ENCODE results near the gene TUBGCP6.

TUBGCP6 gene

GRCh38 chr22:50201191-50202129 is 43.4 kb downstream of the TUBGCP6 start:
- no peaks in the 10 kb centered on the region for H3K9me3 ChIP-seq (ENCODE audit: control insufficient read depth, low read length)
- H3K4me3 ChIP-seq (ENCODE audit: low read length) = peak overlapping the region; percentile 84
- peak overlapping the region; percentile 82 for H3K9ac ChIP-seq (ENCODE audit: low read length)
- H3K27me3 ChIP-seq (replicated peaks; ENCODE audit: control insufficient read depth, insufficient read depth, low read length) = no peaks in the 10 kb centered on the region
- peaks cover 22% of the 10 kb centered on the region for H3K4me1 ChIP-seq (ENCODE audit: control insufficient read depth, insufficient read depth, low read length)
- peaks cover 15% of the 10 kb centered on the region for H3K36me3 ChIP-seq (ENCODE audit: control insufficient read depth, insufficient read depth, low read length, severe bottlenecking)
- peak; percentile 61 for DNase-seq (ENCODE audit: low read depth)

GRCh38 chr22:50200461-50201190 is 44.2 kb downstream of the TUBGCP6 start, which contains the start of gene SELENOO:
Gene SELENOO (plus strand): TSS chr22:50201011. CDS start chr22:50201037, 26 bp downstream.
- Histone ChIP-seq H3K4me1 (ENCODE audit: control insufficient read depth, insufficient read depth, low read length) (peaks cover 15% of the 10 kb centered on the region), H3K27me3 (replicated peaks; ENCODE audit: control insufficient read depth, insufficient read depth, low read length) (no peaks in the 10 kb centered on the region), H3K36me3 (ENCODE audit: control insufficient read depth, insufficient read depth, low read length, severe bottlenecking) (peaks cover 23% of the 10 kb centered on the region), H3K9ac (ENCODE audit: low read length) (peak within 1 kb of the TSS; percentile 86), H3K4me3 (ENCODE audit: low read length) (peak within 1 kb of the TSS; percentile 84), H3K9me3 (ENCODE audit: control insufficient read depth, low read length) (no peaks in the 10 kb centered on the region)
- peak; percentile 96 for DNase-seq (ENCODE audit: low read depth)

GRCh38 chr22:50199829-50200460 is 44.9 kb downstream of the TUBGCP6 start:
- Histone ChIP-seq H3K4me3 (ENCODE audit: low read length) (peak overlapping the region; percentile 84), H3K9me3 (ENCODE audit: control insufficient read depth, low read length) (no peaks in the 10 kb centered on the region), H3K9ac (ENCODE audit: low read length) (peak overlapping the region; percentile 86), H3K27me3 (replicated peaks; ENCODE audit: control insufficient read depth, insufficient read depth, low read length) (no peaks in the 10 kb centered on the region), H3K4me1 (ENCODE audit: control insufficient read depth, insufficient read depth, low read length) (peaks cover 11% of the 10 kb centered on the region), H3K36me3 (ENCODE audit: control insufficient read depth, insufficient read depth, low read length, severe bottlenecking) (peaks cover 28% of the 10 kb centered on the region)
- DNase-seq (ENCODE audit: low read depth) = peak; percentile 50

DNA sequence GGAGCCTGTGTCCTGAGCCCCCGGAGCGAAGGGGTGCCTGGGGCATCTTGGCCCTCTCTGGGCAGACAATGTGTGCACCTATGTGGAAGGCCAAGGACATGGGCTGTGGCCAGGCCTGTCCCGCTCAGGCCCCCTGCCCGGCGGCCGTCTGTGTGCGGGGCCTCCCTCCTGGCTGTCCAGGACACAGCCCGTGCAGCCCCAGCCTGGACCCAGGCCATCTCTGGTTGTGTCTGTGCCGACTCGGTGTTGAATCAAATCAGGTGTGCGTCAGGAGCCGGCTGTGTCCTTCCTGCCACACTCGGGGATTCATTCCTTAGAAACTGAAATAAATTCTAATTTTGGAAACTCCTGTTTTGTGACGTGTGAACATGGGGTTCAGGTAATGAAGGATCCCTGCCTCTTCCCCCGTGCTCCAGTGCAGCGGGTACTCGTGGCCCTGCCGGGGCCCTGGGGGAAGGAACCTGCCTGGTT is 45.5 kb downstream of the TUBGCP6 start:
- Histone ChIP-seq H3K4me1 (ENCODE audit: control insufficient read depth, insufficient read depth, low read length) (peaks cover 6% of the 10 kb centered on the region), H3K9me3 (ENCODE audit: control insufficient read depth, low read length) (no peaks in the 10 kb centered on the region), H3K36me3 (ENCODE audit: control insufficient read depth, insufficient read depth, low read length, severe bottlenecking) (peaks cover 34% of the 10 kb centered on the region), H3K9ac (ENCODE audit: low read length) (peak overlapping the region; percentile 86), H3K27me3 (replicated peaks; ENCODE audit: control insufficient read depth, insufficient read depth, low read length) (no peaks in the 10 kb centered on the region), H3K4me3 (ENCODE audit: low read length) (no peak overlapping the region)
- no peak for DNase-seq (ENCODE audit: low read depth)

- Histone ChIP-seq H3K36me3 (ENCODE audit: control insufficient read depth, insufficient read depth, low read length, severe bottlenecking) (peaks cover 41% of the 10 kb centered on the region), H3K27me3 (replicated peaks; ENCODE audit: control insufficient read depth, insufficient read depth, low read length) (no peaks in the 10 kb centered on the region), H3K9me3 (ENCODE audit: control insufficient read depth, low read length) (no peaks in the 10 kb centered on the region), H3K9ac (ENCODE audit: low read length) (no peak overlapping the region), H3K4me3 (ENCODE audit: low read length) (no peak overlapping the region), H3K4me1 (ENCODE audit: control insufficient read depth, insufficient read depth, low read length) (peaks cover 6% of the 10 kb centered on the region)
- no peak for DNase-seq (ENCODE audit: low read depth)
These were observed 46.2 kb downstream of the TUBGCP6 start for GRCh38 chr22:50198624-50199017.

- DNase-seq (ENCODE audit: low read depth) = no peak
- no peaks in the 10 kb centered on the region for H3K9me3 ChIP-seq (ENCODE audit: control insufficient read depth, low read length)
- no peaks in the 10 kb centered on the region for H3K27me3 ChIP-seq (replicated peaks; ENCODE audit: control insufficient read depth, insufficient read depth, low read length)
- peaks cover 37% of the 10 kb centered on the region for H3K36me3 ChIP-seq (ENCODE audit: control insufficient read depth, insufficient read depth, low read length, severe bottlenecking)
- H3K9ac ChIP-seq (ENCODE audit: low read length) = no peak overlapping the region
- H3K4me1 ChIP-seq (ENCODE audit: control insufficient read depth, insufficient read depth, low read length) = peaks cover 6% of the 10 kb centered on the region
- no peak overlapping the region for H3K4me3 ChIP-seq (ENCODE audit: low read length)
These were observed 46.8 kb downstream of the TUBGCP6 start for GRCh38 chr22:50197856-50198623.

GRCh38 chr22:50197000-50197800 is 47.6 kb downstream of the TUBGCP6 start:
- no peak overlapping the region for H3K9ac ChIP-seq (ENCODE audit: low read length)
- peaks cover 4% of the 10 kb centered on the region for H3K4me1 ChIP-seq (ENCODE audit: control insufficient read depth, insufficient read depth, low read length)
- DNase-seq (ENCODE audit: low read depth) = no peak
- peaks cover 35% of the 10 kb centered on the region for H3K36me3 ChIP-seq (ENCODE audit: control insufficient read depth, insufficient read depth, low read length, severe bottlenecking)
- no peaks in the 10 kb centered on the region for H3K27me3 ChIP-seq (replicated peaks; ENCODE audit: control insufficient read depth, insufficient read depth, low read length)
- H3K4me3 ChIP-seq (ENCODE audit: low read length) = no peak overlapping the region
- no peaks in the 10 kb centered on the region for H3K9me3 ChIP-seq (ENCODE audit: control insufficient read depth, low read length)

DNA sequence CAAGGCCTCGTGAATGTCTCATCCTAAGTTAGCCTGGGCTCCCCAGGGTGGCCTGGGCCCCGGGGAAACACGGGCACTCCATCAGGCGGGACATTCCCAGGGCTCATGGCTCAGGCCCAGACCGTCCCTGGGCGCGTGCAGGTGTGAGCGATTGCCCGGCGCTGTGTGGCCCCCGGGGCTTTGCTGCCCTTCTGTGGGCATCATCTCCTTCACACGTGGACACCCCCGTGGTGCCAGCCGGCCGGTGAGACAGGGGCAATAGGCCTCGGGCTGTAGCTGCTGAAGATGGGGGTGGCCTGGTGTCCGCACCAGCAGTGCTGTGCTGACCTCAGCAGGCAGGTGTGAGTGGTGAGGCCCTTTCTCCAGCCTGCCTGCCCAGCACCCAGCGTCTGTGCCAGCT is 48.6 kb downstream of the TUBGCP6 start:
- Histone ChIP-seq H3K4me1 (ENCODE audit: control insufficient read depth, insufficient read depth, low read length) (peaks cover 2% of the 10 kb centered on the region), H3K36me3 (ENCODE audit: control insufficient read depth, insufficient read depth, low read length, severe bottlenecking) (peaks cover 35% of the 10 kb centered on the region), H3K27me3 (replicated peaks; ENCODE audit: control insufficient read depth, insufficient read depth, low read length) (no peaks in the 10 kb centered on the region), H3K4me3 (ENCODE audit: low read length) (no peak overlapping the region), H3K9ac (ENCODE audit: low read length) (no peak overlapping the region), H3K9me3 (ENCODE audit: control insufficient read depth, low read length) (no peaks in the 10 kb centered on the region)
- no peak for DNase-seq (ENCODE audit: low read depth)

- Histone ChIP-seq H3K27me3 (replicated peaks; ENCODE audit: control insufficient read depth, insufficient read depth, low read length) (no peaks in the 10 kb centered on the region), H3K4me1 (ENCODE audit: control insufficient read depth, insufficient read depth, low read length) (peaks cover 18% of the 10 kb centered on the region), H3K9ac (ENCODE audit: low read length) (no peak overlapping the region), H3K4me3 (ENCODE audit: low read length) (no peak overlapping the region), H3K36me3 (ENCODE audit: control insufficient read depth, insufficient read depth, low read length, severe bottlenecking) (peaks cover 35% of the 10 kb centered on the region), H3K9me3 (ENCODE audit: control insufficient read depth, low read length) (no peaks in the 10 kb centered on the region)
- DNase-seq (ENCODE audit: low read depth) = no peak
These were observed 50.6 kb downstream of the TUBGCP6 start for GRCh38 chr22:50194037-50194805.

All from adipocyte (in vitro differentiated cells).